Measurements from ENCODE around the gene CDS2.

GRCh38 chr20:5207138-5207537, 80.3 kb downstream of the CDS2 start:
- TF ChIP-seq EZH2 (IDR thresholded peaks at IDR 0.05; ENCODE audit: low read depth, unreplicated experiment) (no peak), REST (IDR thresholded peaks at IDR 0.05; ENCODE audit: unreplicated experiment) (no peak), ZNF331 (CRISPR knock-in tag; IDR thresholded peaks at IDR 0.05; ENCODE audit: low read depth) (no peak), POLR2AphosphoS5 (IDR thresholded peaks at IDR 0.05; ENCODE audit: low read depth) (no peak), STAT1 (IDR thresholded peaks at IDR 0.05; ENCODE audit: unreplicated experiment) (no peak), CTCF (conservative IDR thresholded peaks at IDR 0.05; ENCODE audit: low read depth in 2 of 2) (no peak), CREB1 (CRISPR knock-in tag; IDR thresholded peaks at IDR 0.05; ENCODE audit: low read depth) (no peak)
